Occipital lobe (tissue), 2 donors: Measurements from ENCODE around the gene ZNF408. TPM values are rescaled to one million over a fixed set of nuclear protein-coding genes. Genes with fewer than 3 reads are reported as not detected.
A peak's percentile ranks its signal among the peaks of the same experiment; 100 is the strongest.
"Not testable (repeated sequence)": the region's sequence is repeated elsewhere in the genome, so short reads cannot be mapped to it uniquely, and the experiment has no call there.

ENCODE experiments used
- DNase-seq: peaks from one replicate; lab custom pipeline; 2025; lab: John Stamatoyannopoulos, UW
- total RNA-seq: library from RNA; depleted of rRNA; stranded (reverse); fragments of >200 nt; gene quantifications from one replicate; pipeline ENCODE4 v1.2.3, GENCODE V29; 2014

ZNF408 gene
- total RNA-seq, result 4.2 TPM

GRCh38 chr11:46700241-46701077, at the start of gene ZNF408, which contains the start of gene ARHGAP1:
TSS of gene ZNF408 (plus strand) at chr11:46701031. CDS start at chr11:46701048, 17 bp downstream.
TSS of gene ARHGAP1 (minus strand) at chr11:46700619. CDS start at chr11:46696107, 4,512 bp downstream.
- peak; percentile 98 for DNase-seq

- no peak for DNase-seq
Measured at GRCh38 chr11:46655631-46656030, 45.2 kb upstream of the ZNF408 start.

GRCh38 chr11:46657186-46657585, 43.6 kb upstream of the ZNF408 start:
- no peak for DNase-seq

- no peak for DNase-seq
Measured at GRCh38 chr11:46658259-46658658, 42.6 kb upstream of the ZNF408 start.

GRCh38 chr11:46659908-46660307, 40.9 kb upstream of the ZNF408 start:
- DNase-seq, result no peak

- DNase-seq, result no peak
Measured at GRCh38 chr11:46661836-46662235, 39.0 kb upstream of the ZNF408 start.

- DNase-seq, result no peak
Measured at GRCh38 chr11:46662366-46662765, 38.5 kb upstream of the ZNF408 start.

GRCh38 chr11:46663277-46663940, 37.4 kb upstream of the ZNF408 start:
- DNase-seq, result no peak

- no peak for DNase-seq
Measured at GRCh38 chr11:46664612-46665011, 36.2 kb upstream of the ZNF408 start.

- DNase-seq, result no peak
Measured at GRCh38 chr11:46665356-46665755, 35.5 kb upstream of the ZNF408 start.

- no peak for DNase-seq
Measured at GRCh38 chr11:46666516-46666915, 34.3 kb upstream of the ZNF408 start.

- no peak for DNase-seq
Measured at GRCh38 chr11:46667043-46667481, 33.8 kb upstream of the ZNF408 start.

GRCh38 chr11:46668480-46669085, 32.2 kb upstream of the ZNF408 start:
- DNase-seq, result no peak

- no peak for DNase-seq
Measured at GRCh38 chr11:46669711-46670139, 31.1 kb upstream of the ZNF408 start.

GRCh38 chr11:46670521-46670920, 30.3 kb upstream of the ZNF408 start:
- DNase-seq, result not testable (repeated sequence)

- no peak for DNase-seq
Measured at GRCh38 chr11:46671958-46672315, 28.9 kb upstream of the ZNF408 start.

- DNase-seq, result no peak
Measured at GRCh38 chr11:46672381-46672839, 28.4 kb upstream of the ZNF408 start.

- no peak for DNase-seq
Measured at GRCh38 chr11:46673713-46674462, 26.9 kb upstream of the ZNF408 start.

- DNase-seq, result no peak
Measured at GRCh38 chr11:46674463-46675287, 26.2 kb upstream of the ZNF408 start.

GRCh38 chr11:46675288-46675851, 25.5 kb upstream of the ZNF408 start:
- DNase-seq, result no peak
